T-cell (primary cell): ENCODE data around the gene SEMA3D. TPM values are rescaled to one million over a fixed set of nuclear protein-coding genes. Genes with fewer than 3 reads are reported as not detected.

ENCODE experiments used
- ATAC-seq, 4 experiments: fragments of 200-7000 bp in 3 of 4; fragments of 150-1000 bp in 1 of 4; cut with Tn5 transposase; replicated peaks in 1 of 4; 1 replicate in 3 of 4; 2 replicates in 1 of 4; pipeline ENCODE4 v1.10.0; 2021; ENCODE audit warnings: moderate library complexity in 3 of 4, mild to moderate bottlenecking in 2 of 4, moderate number of reproducible peaks in 1 of 4
- CTCF ChIA-PET, 2 donors: fragments of 300-600 bp; sonication (Branson Sonifier 250); formaldehyde crosslinking; loops; one replicate each; lab custom pipeline; 2022; ENCODE audit warnings: antibody characterized with exemption in 2 of 2; lab: Charles Lee
- POLR2A ChIA-PET, 2 donors: fragments of 300-600 bp; sonication (Branson Sonifier 250); formaldehyde crosslinking; loops; one replicate each; lab custom pipeline; 2022; ENCODE audit warnings: antibody characterized with exemption in 2 of 2; lab: Charles Lee
- DNase-seq, 35 experiments: peaks; one replicate each; pipeline versions ENCODE4 v3.0.0 to v3.0.0-alpha.2; 2013 to 2023
- H3K27ac ChIP-seq: one replicate; pipeline ENCODE4 v1.5.1; 2013; ENCODE audit warnings: low read length
- H3K27me3 ChIP-seq, 2 experiments: replicated peaks in 1 of 2; 1 replicate in 1 of 2; 2 replicates in 1 of 2; pipeline versions ENCODE4 v1.6.1 to v1.7.0; 2013; ENCODE audit warnings: low read length in 1 of 2, mixed read lengths in 1 of 2; ENCODE audit not compliant: control insufficient read depth in 2 of 2, insufficient read depth in 2 of 2; ENCODE audit errors: extremely low read depth in 1 of 2
- H3K36me3 ChIP-seq, 2 donors: 1 replicate in 1 of 2; 2 replicates in 1 of 2; pipeline versions ENCODE4 v1.6.1 to v1.7.0; 2013; ENCODE audit warnings: low read length in 1 of 2; ENCODE audit not compliant: control insufficient read depth in 2 of 2, insufficient read depth in 1 of 2; ENCODE audit errors: extremely low read depth in 1 of 2
- H3K4me1 ChIP-seq, 2 experiments: 1 replicate in 1 of 2; 2 replicates in 1 of 2; pipeline versions ENCODE4 v1.6.1 to v1.7.0; 2013; ENCODE audit warnings: low read length in 2 of 2, mixed read lengths in 1 of 2; ENCODE audit not compliant: insufficient read depth in 2 of 2, control insufficient read depth in 1 of 2; ENCODE audit errors: extremely low read depth in 1 of 2
- H3K4me3 ChIP-seq, 2 donors: 1 replicate in 1 of 2; 2 replicates in 1 of 2; pipeline versions ENCODE4 v1.5.1 to v1.7.0; 2013; ENCODE audit warnings: mild to moderate bottlenecking in 2 of 2, low read length in 1 of 2, moderate library complexity in 1 of 2; ENCODE audit not compliant: control insufficient read depth in 1 of 2; ENCODE audit errors: extremely low read depth in 1 of 2
- H3K9me3 ChIP-seq: 2 replicates; pipeline ENCODE4 v1.7.0; 2013
- H3K27ac Mint-ChIP-seq, 2 donors: one replicate each; pipeline ENCODE4 v1.8.0; 2020 to 2021; ENCODE audit warnings: mild to moderate bottlenecking in 2 of 2, mixed read lengths in 2 of 2
- H3K27me3 Mint-ChIP-seq, 2 donors: one replicate each; pipeline ENCODE4 v1.8.0; 2021 to 2022; ENCODE audit warnings: mixed read lengths in 2 of 2
- H3K36me3 Mint-ChIP-seq: one replicate; pipeline ENCODE4 v1.8.0; 2021; ENCODE audit warnings: mixed read lengths
- H3K4me1 Mint-ChIP-seq, 3 donors: one replicate each; pipeline ENCODE4 v1.8.0; 2020 to 2022; ENCODE audit warnings: mixed read lengths in 3 of 3, mild to moderate bottlenecking in 1 of 3
- H3K4me3 Mint-ChIP-seq, 3 donors: one replicate each; pipeline ENCODE4 v1.8.0; 2020 to 2022; ENCODE audit warnings: mild to moderate bottlenecking in 3 of 3, mixed read lengths in 3 of 3, moderate library complexity in 3 of 3
- H3K9me3 Mint-ChIP-seq, 3 donors: one replicate each; pipeline ENCODE4 v1.8.0; 2020 to 2022; ENCODE audit warnings: mixed read lengths in 3 of 3
- WGBS: methylation state at CpG from one replicate; pipeline ENCODE4 v1.1.5; 2013; ENCODE audit warnings: missing lambda C conversion rate; ENCODE audit not compliant: insufficient coverage; 5-methylcytosine and 5-hydroxymethylcytosine counted together
- total RNA-seq, 35 experiments: library from RNA in 6 of 35; stranded (reverse) in 6 of 35; fragments of 120-200 nt in 1 of 35; gene quantifications; one replicate each; pipeline versions ENCODE4 v1.2.1 to v1.2.4 and lab custom pipeline; 2013 to 2026

SEMA3D gene
- total RNA-seq, 5 donors from 2014 or later (not counting 1 experiment from before 2014, with no cell fraction given), result 0.29 TPM; not detected in 4

DNA sequence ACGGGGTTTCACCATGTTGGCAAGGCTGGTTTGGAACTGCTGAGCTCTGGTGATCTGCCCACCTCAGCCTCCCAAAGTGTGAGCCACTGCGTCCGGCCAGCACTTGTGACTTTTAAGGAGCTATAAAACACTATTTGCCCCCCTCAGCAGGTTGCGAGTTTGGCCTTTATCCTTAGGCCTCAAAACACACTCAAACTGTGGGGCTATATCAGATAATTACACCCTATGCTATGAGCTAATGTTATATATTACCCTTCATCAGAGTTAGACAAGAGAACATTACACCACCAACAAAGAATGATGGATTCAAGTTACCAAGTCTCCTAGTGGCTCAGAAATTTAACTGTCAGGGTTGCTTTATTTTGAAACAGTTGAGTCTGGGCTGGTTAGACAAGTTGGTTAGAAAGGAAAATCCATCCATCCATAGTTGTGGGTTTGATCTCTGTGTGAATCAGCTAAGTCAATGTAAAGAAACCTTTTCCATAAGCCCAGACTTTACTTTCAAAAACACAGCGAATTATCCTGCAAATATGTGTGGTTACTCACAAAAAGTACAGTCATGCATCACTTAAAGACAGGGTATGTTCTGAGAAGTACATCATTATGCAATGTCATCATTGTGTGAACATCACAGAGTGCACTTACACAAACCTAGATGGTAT lies 115.8 kb downstream of the SEMA3D start:
- DNase-seq, result no peak
- H3K9me3 Mint-ChIP-seq, result no peaks in the 10 kb centered on the region
- H3K27ac Mint-ChIP-seq, result no peak overlapping the region
- ATAC-seq, result no peak
- no peak overlapping the region for H3K4me3 Mint-ChIP-seq
- no peaks in the 10 kb centered on the region for H3K4me1 Mint-ChIP-seq
- H3K36me3 Mint-ChIP-seq, result no peaks in the 10 kb centered on the region
- Histone ChIP-seq H3K4me1 (no peaks in the 10 kb centered on the region), H3K4me3 (no peak overlapping the region), H3K27me3 (no peaks in the 10 kb centered on the region), H3K9me3 (no peaks in the 10 kb centered on the region), H3K27ac (no peak overlapping the region), H3K36me3 (no peaks in the 10 kb centered on the region)
- ChIA-PET POLR2A (no interaction called here), CTCF (interaction anchor here in 1 of 2 donors (1.2 kb wide), 1 partner anchor 11 kb away, joined by 4 read pairs; no protein-coding TSS in a partner anchor)
- WGBS, result 97% methylated on average over 3 of the region's 5 CpGs
- H3K27me3 Mint-ChIP-seq, result no peaks in the 10 kb centered on the region

DNA sequence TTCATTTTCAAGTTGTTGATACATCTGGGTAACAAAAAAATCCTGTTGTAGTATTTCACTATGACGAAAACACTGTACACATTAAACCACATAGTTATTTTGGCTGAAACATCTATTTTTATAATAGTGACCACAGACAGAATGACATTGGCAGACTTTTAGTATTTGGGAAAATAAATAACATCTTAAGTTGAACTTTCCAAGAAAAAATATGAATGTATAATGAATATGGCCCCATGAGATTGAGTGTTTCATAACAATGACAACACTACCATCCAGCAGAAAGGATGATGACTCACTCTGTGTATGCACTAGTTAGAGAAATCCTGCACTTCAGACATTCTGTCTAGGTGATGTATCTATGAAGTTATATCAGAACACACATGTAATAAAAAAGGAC lies 118.1 kb downstream of the SEMA3D start:
- H3K27me3 ChIP-seq, result no peaks in the 10 kb centered on the region
- H3K36me3 ChIP-seq, result no peaks in the 10 kb centered on the region
- DNase-seq (no peak), ATAC-seq (no peak)
- H3K27me3 Mint-ChIP-seq, result no peaks in the 10 kb centered on the region
- no peaks in the 10 kb centered on the region for H3K9me3 ChIP-seq
- H3K27ac Mint-ChIP-seq, result no peak overlapping the region
- no peak overlapping the region for H3K27ac ChIP-seq
- POLR2A ChIA-PET, result no interaction called here
- CTCF ChIA-PET, result no interaction called here
- H3K36me3 Mint-ChIP-seq, result no peaks in the 10 kb centered on the region
- no peaks in the 10 kb centered on the region for H3K4me1 Mint-ChIP-seq
- no peak overlapping the region for H3K4me3 ChIP-seq
- H3K4me3 Mint-ChIP-seq, result no peak overlapping the region
- H3K9me3 Mint-ChIP-seq, result no peaks in the 10 kb centered on the region
- WGBS, result no CpG with 5 or more reads among the region's 1 CpG
- H3K4me1 ChIP-seq, result no peaks in the 10 kb centered on the region

DNA sequence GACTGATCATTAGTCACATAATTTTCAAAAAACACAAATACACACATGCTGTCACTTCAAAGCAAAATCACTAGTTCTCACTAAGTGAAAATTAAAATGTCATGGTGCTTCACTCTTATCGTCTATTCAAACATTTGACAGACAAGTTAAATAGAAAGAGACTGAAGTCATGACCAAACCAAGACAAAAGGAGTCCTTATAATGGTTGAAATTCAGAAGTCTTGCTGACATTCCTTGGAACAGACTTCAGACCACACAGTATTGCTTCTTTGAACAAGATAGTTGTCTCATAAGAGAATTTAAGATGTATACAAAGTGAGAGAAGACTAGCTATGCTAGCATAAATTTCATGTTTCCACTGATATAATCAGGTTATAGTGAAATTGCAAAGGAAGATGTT lies 119.5 kb downstream of the SEMA3D start:
- H3K4me3 Mint-ChIP-seq, result no peak overlapping the region
- ChIA-PET POLR2A (no interaction called here), CTCF (no interaction called here)
- no peak overlapping the region for H3K27ac Mint-ChIP-seq
- Histone ChIP-seq H3K4me1 (no peaks in the 10 kb centered on the region), H3K36me3 (no peaks in the 10 kb centered on the region), H3K9me3 (no peaks in the 10 kb centered on the region), H3K4me3 (no peak overlapping the region), H3K27ac (no peak overlapping the region), H3K27me3 (no peaks in the 10 kb centered on the region)
- no peaks in the 10 kb centered on the region for H3K9me3 Mint-ChIP-seq
- no peaks in the 10 kb centered on the region for H3K27me3 Mint-ChIP-seq
- H3K36me3 Mint-ChIP-seq, result no peaks in the 10 kb centered on the region
- no peaks in the 10 kb centered on the region for H3K4me1 Mint-ChIP-seq
- WGBS, result no CpG with 5 or more reads among the region's 1 CpG
- ATAC-seq (no peak), DNase-seq (no peak)

DNA sequence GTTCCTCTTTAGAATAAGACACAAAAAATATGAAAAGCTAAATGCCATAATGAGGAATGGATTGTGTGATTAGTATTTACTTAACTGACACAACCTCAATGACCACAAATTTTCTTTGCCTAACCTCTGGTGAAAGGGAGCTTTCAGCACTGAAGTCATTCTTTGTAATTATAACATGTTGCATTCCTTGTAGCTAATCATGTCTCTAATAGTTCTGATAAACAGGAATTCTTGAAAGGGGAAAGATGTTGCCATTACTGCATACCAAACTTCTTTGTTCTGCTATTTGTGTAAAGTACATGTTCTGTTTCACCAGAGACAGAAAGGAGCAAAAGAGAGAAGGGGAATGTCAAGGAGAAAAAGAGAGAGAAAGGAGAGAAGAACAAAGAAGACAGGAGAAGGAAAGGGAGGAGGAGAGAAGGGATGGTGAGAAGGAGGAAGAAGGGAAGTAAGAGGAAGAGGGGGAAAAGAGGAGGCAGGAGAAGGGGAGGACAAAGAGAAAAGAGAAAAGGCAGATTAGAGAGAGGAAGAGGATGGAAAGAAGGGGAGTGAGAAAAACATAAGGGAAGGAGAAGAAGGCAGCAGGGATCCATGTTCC lies 120.9 kb downstream of the SEMA3D start:
- ChIA-PET POLR2A (no interaction called here), CTCF (no interaction called here)
- Histone ChIP-seq H3K27ac (no peak overlapping the region), H3K27me3 (no peaks in the 10 kb centered on the region), H3K4me3 (no peak overlapping the region), H3K4me1 (no peaks in the 10 kb centered on the region), H3K9me3 (no peaks in the 10 kb centered on the region), H3K36me3 (no peaks in the 10 kb centered on the region)
- no peak for ATAC-seq
- no peak overlapping the region for H3K4me3 Mint-ChIP-seq
- no peak for DNase-seq
- H3K36me3 Mint-ChIP-seq, result no peaks in the 10 kb centered on the region
- peaks cover 0 to 5% of the 10 kb centered on the region in 2 donors for H3K27me3 Mint-ChIP-seq
- no peaks in the 10 kb centered on the region for H3K9me3 Mint-ChIP-seq
- no peaks in the 10 kb centered on the region for H3K4me1 Mint-ChIP-seq
- no peak overlapping the region for H3K27ac Mint-ChIP-seq

DNA sequence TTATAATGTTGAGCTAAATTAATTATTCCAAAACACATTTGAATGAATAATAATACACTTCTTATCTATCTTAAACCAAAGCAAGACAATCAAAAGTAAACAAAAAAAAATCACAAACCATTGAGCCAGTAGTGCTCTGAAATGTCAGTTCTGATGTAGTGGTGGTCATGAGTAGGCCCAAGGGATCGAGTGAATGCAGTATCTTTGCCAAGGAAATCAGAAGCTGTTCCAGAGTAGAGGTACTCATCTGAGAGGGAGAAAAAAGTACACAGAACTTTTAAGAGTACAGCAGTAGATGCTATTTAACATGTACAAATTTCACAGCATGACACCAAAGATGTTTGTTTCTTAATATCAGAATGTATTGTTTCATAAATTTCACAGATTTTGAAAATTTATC lies 121.5 kb downstream of the SEMA3D start:
- Mint-ChIP-seq H3K4me3 (no peak overlapping the region), H3K9me3 (no peaks in the 10 kb centered on the region), H3K27me3 (peaks cover 0 to 5% of the 10 kb centered on the region in 2 donors), H3K36me3 (no peaks in the 10 kb centered on the region), H3K4me1 (no peaks in the 10 kb centered on the region), H3K27ac (no peak overlapping the region)
- Histone ChIP-seq H3K36me3 (no peaks in the 10 kb centered on the region), H3K9me3 (no peaks in the 10 kb centered on the region), H3K4me1 (no peaks in the 10 kb centered on the region), H3K27me3 (no peaks in the 10 kb centered on the region), H3K27ac (no peak overlapping the region), H3K4me3 (no peak overlapping the region)
- DNase-seq (no peak), ATAC-seq (no peak)
- WGBS, result no CpG with 5 or more reads among the region's 1 CpG
- ChIA-PET POLR2A (no interaction called here), CTCF (no interaction called here)

DNA sequence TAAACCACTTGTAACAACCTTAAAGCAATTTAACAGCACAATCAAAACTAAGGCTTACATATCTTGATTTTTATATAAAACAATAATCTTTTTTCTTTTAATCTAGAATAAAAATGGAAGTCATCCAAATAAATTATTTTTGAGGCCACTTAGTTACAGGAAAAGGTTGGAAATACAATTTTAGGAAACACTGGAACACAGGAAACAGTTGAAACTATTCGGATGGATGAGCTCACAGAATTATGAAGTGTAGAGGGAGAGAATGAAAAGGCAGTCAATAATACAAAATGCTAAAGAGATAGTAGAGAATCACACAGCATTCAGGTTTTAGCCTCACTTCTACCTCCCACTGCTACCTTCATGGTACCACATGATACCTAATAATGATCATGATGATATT lies 124.2 kb downstream of the SEMA3D start:
- Histone ChIP-seq H3K4me1 (no peaks in the 10 kb centered on the region), H3K27ac (no peak overlapping the region), H3K9me3 (no peaks in the 10 kb centered on the region), H3K36me3 (no peaks in the 10 kb centered on the region), H3K27me3 (no peaks in the 10 kb centered on the region), H3K4me3 (no peak overlapping the region)
- DNase-seq, result no peak
- no CpG with 5 or more reads among the region's 1 CpG for WGBS
- no peak for ATAC-seq
- POLR2A ChIA-PET, result no interaction called here
- no peak overlapping the region for H3K4me3 Mint-ChIP-seq
- CTCF ChIA-PET, result no interaction called here
- H3K27ac Mint-ChIP-seq, result no peak overlapping the region
- no peaks in the 10 kb centered on the region for H3K36me3 Mint-ChIP-seq
- no peaks in the 10 kb centered on the region for H3K4me1 Mint-ChIP-seq
- no peaks in the 10 kb centered on the region for H3K9me3 Mint-ChIP-seq
- peaks cover 0 to 5% of the 10 kb centered on the region in 2 donors for H3K27me3 Mint-ChIP-seq
